Measurements from ENCODE around the gene ARAP1. TPM values are rescaled to one million over a fixed set of nuclear protein-coding genes. Genes with fewer than 3 reads are reported as not detected.

Gene ARAP1
- total RNA-seq, 4 donors from 2014 or later = 90.3 to 146 (median 122) TPM

- Histone ChIP-seq H3K4me1 (no peaks in the 10 kb centered on the region), H3K4me3 (replicated peaks in 1 of 3) (no peak overlapping the region), H3K9me3 (no peaks in the 10 kb centered on the region), H3K36me3 (peaks cover 2 to 6% of the 10 kb centered on the region in 2 donors), H3K27me3 (no peaks in the 10 kb centered on the region), H3K27ac (no peak overlapping the region)
- WGBS, 2 donors = 24 to 39% methylated on average over 17 of the region's 17 CpGs
- no peak for TF ChIP-seq POLR2A (IDR thresholded peaks at IDR 0.05)
- no peak for TF ChIP-seq CTCF (IDR thresholded peaks at IDR 0.05)
- intact Hi-C loops (cut with DNase I) = loop anchor here (5.0 kb wide), 1 partner anchor 214 kb away; no protein-coding TSS in a partner anchor
- DNase-seq = peak; percentile 36 to 50
Observed at GRCh38 chr11:72681226-72682153, 70.7 kb downstream of the ARAP1 start.

- H3K4me1 ChIP-seq = no peaks in the 10 kb centered on the region
- WGBS, 2 donors = 62 to 72% methylated on average over 5 to 6 of the region's 6 CpGs
Observed at GRCh38 chr11:72680624-72681158, 71.5 kb downstream of the ARAP1 start.

GRCh38 chr11:72679869-72680268 is 72.3 kb downstream of the ARAP1 start:
- intact Hi-C loops (cut with DNase I) = loop anchor here (5.0 kb wide), 1 partner anchor 213 kb away; no protein-coding TSS in a partner anchor
- Histone ChIP-seq H3K9me3 (no peaks in the 10 kb centered on the region), H3K4me3 (replicated peaks in 1 of 3) (no peak overlapping the region), H3K4me1 (no peaks in the 10 kb centered on the region), H3K27ac (no peak overlapping the region), H3K27me3 (no peaks in the 10 kb centered on the region), H3K36me3 (no peaks in the 10 kb centered on the region)
- TF ChIP-seq POLR2A (IDR thresholded peaks at IDR 0.05) (no peak), CTCF (IDR thresholded peaks at IDR 0.05) (no peak)
- DNase-seq = no peak
- 55 to 76% methylated on average over 3 to 5 of the region's 5 CpGs for WGBS, 2 donors

More at GRCh38 chr11:72680624-72681158, 71.5 kb downstream of the ARAP1 start:
- Histone ChIP-seq H3K4me3 (replicated peaks in 1 of 3) (no peak overlapping the region), H3K27me3 (no peaks in the 10 kb centered on the region), H3K36me3 (peaks cover 2 to 3% of the 10 kb centered on the region in 2 donors), H3K9me3 (no peaks in the 10 kb centered on the region), H3K27ac (no peak overlapping the region)
- no peak for TF ChIP-seq CTCF (IDR thresholded peaks at IDR 0.05)
- TF ChIP-seq POLR2A (IDR thresholded peaks at IDR 0.05) = no peak
- no peak for DNase-seq
- intact Hi-C loops (cut with DNase I) = loop anchor here (5.0 kb wide), 1 partner anchor 213 kb away; no protein-coding TSS in a partner anchor

- Histone ChIP-seq H3K4me3 (replicated peaks in 1 of 3) (no peak overlapping the region), H3K9me3 (no peaks in the 10 kb centered on the region), H3K27ac (no peak overlapping the region), H3K4me1 (no peaks in the 10 kb centered on the region), H3K27me3 (no peaks in the 10 kb centered on the region), H3K36me3 (no peaks in the 10 kb centered on the region)
- no peak for DNase-seq
- intact Hi-C loops (cut with DNase I) = no loop called here
- TF ChIP-seq POLR2A (IDR thresholded peaks at IDR 0.05) (no peak), CTCF (IDR thresholded peaks at IDR 0.05) (no peak)
- 72 to 83% methylated on average over 7 to 8 of the region's 8 CpGs for WGBS, 2 donors
Observed at GRCh38 chr11:72678524-72678923, 73.7 kb downstream of the ARAP1 start.
